HG03457 (cell line): Measurements from ENCODE around the gene TBC1D8.

Experiments
- ATAC-seq: cut with Tn5 transposase; IDR thresholded peaks from one replicate; pipeline ENCODE4 v1.9.1; 2021; ENCODE audit warnings: moderate number of reproducible peaks; ENCODE audit not compliant: unreplicated experiment

The TBC1D8 gene

DNA sequence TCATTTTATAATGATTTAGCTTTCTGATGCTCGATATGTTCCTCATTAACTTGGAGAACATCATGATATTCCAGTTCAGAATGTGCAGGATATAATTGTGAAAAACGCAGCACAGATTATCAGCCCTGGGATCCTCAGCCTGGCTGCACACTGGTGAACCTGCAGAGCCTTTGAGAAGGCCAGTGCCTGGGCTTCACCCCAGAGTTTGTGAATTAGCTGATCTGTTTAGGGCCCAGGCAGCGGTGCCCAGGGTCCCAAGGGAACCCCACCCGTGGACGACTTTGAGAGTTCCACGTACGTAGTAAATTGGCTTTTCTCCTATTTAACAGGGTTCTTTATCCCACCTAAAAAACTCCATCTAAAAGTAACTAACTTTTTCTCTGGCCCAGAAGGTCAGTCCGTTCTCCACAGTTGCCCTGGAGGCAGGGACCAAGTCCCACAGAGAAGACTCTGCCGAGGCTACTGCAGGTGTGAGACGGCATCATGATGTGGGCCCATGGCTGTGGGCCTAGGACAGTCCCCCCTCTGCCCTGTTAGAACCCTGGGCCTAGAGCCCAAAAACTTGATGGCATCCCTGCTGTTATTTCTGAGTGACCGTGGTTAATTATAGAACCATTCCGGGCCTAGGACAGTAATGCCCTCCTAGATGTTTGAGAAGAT, 188.7 kb downstream of the TBC1D8 start:
- no peak for ATAC-seq

DNA sequence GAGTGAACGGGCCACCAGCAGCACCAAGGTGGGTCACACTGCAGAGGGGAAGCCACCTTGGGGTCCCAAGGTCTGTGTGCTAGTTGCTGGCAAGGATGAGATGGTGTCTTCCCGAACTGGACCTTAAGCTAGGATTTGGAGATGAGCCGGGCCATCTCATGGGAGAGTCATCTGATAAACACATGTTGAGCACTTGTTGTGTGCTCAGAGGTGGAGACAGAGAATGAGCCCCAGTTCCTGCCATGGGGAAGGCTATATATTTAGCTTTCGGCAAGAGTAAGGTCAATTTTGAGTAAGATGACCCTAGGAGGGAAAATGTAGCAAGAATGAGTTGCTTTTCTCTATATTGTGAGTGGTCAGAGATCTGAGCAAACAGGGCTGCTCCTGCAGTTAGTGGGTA, 190.5 kb downstream of the TBC1D8 start:
- no peak for ATAC-seq

GRCh38 chr2:100959225-100959880, 191.8 kb downstream of the TBC1D8 start:
- no peak for ATAC-seq

DNA sequence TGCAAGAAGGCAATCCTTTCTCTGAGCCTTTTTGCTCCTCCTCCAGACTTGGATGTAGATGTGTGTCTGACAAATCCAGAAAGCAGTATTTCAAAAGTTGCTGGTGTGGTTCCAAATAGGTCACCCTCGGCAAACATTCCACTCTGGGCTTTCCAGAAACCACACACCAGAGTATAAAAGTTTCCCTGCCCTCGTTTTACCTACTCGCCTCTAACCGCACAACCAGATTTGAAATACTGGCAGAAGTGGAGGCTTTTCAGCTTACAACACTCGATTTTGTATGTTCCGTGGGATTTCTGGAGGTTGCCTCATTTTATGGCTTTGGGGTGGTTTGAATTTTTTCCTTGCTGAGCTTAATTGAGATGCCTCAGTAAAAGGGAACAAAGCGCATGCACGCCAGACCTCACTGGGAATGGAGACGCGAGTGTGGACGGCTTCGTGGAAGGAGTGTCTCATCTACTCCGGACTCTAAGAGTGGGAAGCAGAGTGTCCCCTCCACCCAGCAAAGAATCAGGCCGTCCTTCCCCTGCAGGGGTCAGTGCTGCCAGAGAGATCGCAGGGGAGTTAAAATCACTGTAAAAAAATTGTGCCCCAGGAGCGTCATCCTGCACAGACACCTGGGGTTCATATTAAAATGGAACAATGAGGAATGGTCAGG, 193.1 kb downstream of the TBC1D8 start:
- no peak for ATAC-seq
